Measurements from ENCODE around the gene CREB5.

GRCh38 chr7:28778786-28779185 is 366.5 kb downstream of the CREB5 start:
- TF ChIP-seq CTCF (IDR thresholded peaks at IDR 0.05) (no peak), POLR2A (IDR thresholded peaks at IDR 0.05) (no peak)

All from breast epithelium (tissue), 3 donors.